ENCODE measurements around the gene TRAF1.

TRAF1 gene, protein sequence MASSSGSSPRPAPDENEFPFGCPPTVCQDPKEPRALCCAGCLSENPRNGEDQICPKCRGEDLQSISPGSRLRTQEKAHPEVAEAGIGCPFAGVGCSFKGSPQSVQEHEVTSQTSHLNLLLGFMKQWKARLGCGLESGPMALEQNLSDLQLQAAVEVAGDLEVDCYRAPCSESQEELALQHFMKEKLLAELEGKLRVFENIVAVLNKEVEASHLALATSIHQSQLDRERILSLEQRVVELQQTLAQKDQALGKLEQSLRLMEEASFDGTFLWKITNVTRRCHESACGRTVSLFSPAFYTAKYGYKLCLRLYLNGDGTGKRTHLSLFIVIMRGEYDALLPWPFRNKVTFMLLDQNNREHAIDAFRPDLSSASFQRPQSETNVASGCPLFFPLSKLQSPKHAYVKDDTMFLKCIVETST

DNA sequence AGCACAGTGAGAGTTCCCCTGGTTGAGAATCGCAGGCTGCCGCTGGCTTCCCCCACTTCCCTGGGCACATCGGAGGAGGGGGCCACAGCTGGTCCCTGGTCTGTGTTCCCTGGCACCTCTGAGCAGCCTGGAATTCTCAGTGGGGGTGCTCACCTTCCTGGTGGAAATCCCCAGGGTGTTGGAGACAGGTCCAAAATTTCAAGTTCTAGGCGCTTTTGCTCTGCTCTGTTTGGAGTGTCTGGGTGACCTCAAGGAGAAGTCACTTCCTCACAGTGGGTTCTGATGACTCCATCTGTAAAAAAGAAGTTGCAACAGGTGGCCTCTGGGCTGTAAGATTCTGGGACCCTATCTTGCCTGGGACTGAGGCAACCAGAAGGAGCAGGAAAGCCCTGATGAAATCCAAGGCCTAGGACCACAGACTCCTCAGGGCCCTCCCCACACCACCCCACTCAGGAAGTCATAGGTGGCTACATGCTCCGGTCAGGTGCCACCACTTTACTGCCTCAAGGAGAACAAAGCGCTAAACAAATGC lies at the start of gene TRAF1:
TRAF1 (minus strand) TSS at position 400 of the 532 bp plus-strand sequence. CDS start 721 bp downstream, outside the sequence.
- Histone ChIP-seq H3K9me2 (replicated peaks; ENCODE audit: low read depth, low read length) (no peaks in the 10 kb centered on the region), H4K20me1 (ENCODE audit: insufficient read depth, low read length, poor library complexity, severe bottlenecking) (no peaks in the 10 kb centered on the region), H3K9me3 (ENCODE audit: insufficient read depth, low read depth, low read length) (no peaks in the 10 kb centered on the region), H3K36me3 (ENCODE audit: insufficient read depth, low read length) (no peaks in the 10 kb centered on the region), H3K27me3 (ENCODE audit: insufficient read depth, low read length, poor library complexity, severe bottlenecking) (no peaks in the 10 kb centered on the region), H3F3A (ENCODE audit: low read depth) (peaks cover 3% of the 10 kb centered on the region; the same call in 1 of the 2 replicates), H3K4me1 (ENCODE audit: insufficient read depth, low read length, poor library complexity, severe bottlenecking) (peaks cover 59% of the 10 kb centered on the region), H3K4me3 (ENCODE audit: low read length, poor library complexity, severe bottlenecking) (peak within 1 kb of the TSS; percentile 8), H3K79me2 (ENCODE audit: insufficient read depth, low read length) (peaks cover 9% of the 10 kb centered on the region; the same call in 1 of the 2 replicates), H3K9ac (ENCODE audit: low read depth, low read length, poor library complexity, severe bottlenecking) (peak within 1 kb of the TSS; percentile 61), H3K4me2 (ENCODE audit: low read depth, low read length, poor library complexity, severe bottlenecking) (peak within 1 kb of the TSS; percentile 63), H2AFZ (ENCODE audit: low read length) (no peak within 1 kb of the TSS)
- TF ChIP-seq, protein P1, sequence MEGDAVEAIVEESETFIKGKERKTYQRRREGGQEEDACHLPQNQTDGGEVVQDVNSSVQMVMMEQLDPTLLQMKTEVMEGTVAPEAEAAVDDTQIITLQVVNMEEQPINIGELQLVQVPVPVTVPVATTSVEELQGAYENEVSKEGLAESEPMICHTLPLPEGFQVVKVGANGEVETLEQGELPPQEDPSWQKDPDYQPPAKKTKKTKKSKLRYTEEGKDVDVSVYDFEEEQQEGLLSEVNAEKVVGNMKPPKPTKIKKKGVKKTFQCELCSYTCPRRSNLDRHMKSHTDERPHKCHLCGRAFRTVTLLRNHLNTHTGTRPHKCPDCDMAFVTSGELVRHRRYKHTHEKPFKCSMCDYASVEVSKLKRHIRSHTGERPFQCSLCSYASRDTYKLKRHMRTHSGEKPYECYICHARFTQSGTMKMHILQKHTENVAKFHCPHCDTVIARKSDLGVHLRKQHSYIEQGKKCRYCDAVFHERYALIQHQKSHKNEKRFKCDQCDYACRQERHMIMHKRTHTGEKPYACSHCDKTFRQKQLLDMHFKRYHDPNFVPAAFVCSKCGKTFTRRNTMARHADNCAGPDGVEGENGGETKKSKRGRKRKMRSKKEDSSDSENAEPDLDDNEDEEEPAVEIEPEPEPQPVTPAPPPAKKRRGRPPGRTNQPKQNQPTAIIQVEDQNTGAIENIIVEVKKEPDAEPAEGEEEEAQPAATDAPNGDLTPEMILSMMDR (conservative IDR thresholded peaks at IDR 0.05; ENCODE audit: low read length): no peak
- TF ChIP-seq EZH2phosphoT487 (IDR thresholded peaks at IDR 0.05; ENCODE audit: borderline replicate concordance): no peak

DNA sequence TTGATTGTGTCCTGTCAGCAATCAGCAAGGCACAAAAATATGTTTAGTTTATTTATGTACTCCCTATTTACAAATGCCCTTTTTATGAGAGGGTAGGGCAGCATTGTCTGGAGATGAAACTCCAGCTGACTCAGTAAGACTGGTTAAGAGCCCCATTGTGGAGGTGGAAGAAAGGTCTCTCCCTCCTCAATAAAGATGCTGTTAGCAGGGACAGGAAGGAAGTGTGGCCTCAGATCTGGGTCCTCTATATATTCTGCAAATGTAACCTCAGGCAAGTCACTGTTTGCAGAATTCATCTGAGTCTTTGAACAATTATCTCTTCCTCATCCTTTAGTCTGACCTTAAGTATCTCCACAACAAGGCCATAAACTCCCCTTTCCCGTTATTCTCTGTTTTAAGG lies 48.3 kb upstream of the TRAF1 start:
- Histone ChIP-seq H3K4me3 (ENCODE audit: low read length, poor library complexity, severe bottlenecking) (peak overlapping the region; percentile 54), H3K9ac (ENCODE audit: low read depth, low read length, poor library complexity, severe bottlenecking) (peak overlapping the region; percentile 50), H3K4me2 (ENCODE audit: low read depth, low read length, poor library complexity, severe bottlenecking) (peak overlapping the region; percentile 79), H3K9me2 (replicated peaks; ENCODE audit: low read depth, low read length) (no peaks in the 10 kb centered on the region), H4K20me1 (ENCODE audit: insufficient read depth, low read length, poor library complexity, severe bottlenecking) (no peaks in the 10 kb centered on the region), H3F3A (ENCODE audit: low read depth) (0 out of 2 replicates have a peak, but pooled peaks cover 8% of the 10 kb centered on the region), H3K36me3 (ENCODE audit: insufficient read depth, low read length) (no peaks in the 10 kb centered on the region), H3K9me3 (ENCODE audit: insufficient read depth, low read depth, low read length) (no peaks in the 10 kb centered on the region), H2AFZ (ENCODE audit: low read length) (no peak overlapping the region), H3K4me1 (ENCODE audit: insufficient read depth, low read length, poor library complexity, severe bottlenecking) (peaks cover 42% of the 10 kb centered on the region), H3K27me3 (ENCODE audit: insufficient read depth, low read length, poor library complexity, severe bottlenecking) (no peaks in the 10 kb centered on the region), H3K79me2 (ENCODE audit: insufficient read depth, low read length) (no peaks in the 10 kb centered on the region)
- TF ChIP-seq, protein P1 (conservative IDR thresholded peaks at IDR 0.05; ENCODE audit: low read length): no peak
- no peak for TF ChIP-seq EZH2phosphoT487 (IDR thresholded peaks at IDR 0.05; ENCODE audit: borderline replicate concordance)

DNA sequence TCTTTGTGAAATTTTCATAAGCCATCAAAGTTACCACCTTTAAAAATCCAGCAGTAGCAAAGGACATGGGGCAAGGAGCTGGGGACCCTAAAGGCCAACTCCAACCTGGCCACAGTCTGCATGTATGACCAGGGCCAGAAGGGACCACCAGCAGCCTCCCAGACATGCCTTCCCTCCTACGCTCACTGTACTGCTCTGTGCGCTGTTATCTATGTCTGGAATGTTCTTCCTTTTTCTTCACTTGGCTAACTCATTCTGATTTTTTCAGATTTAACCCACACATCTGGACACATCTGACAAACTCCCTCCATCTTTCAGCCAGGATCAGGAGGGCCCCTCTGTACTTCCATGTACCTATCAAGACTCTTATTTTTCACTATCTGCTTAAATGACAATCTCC lies 47.6 kb upstream of the TRAF1 start:
- Histone ChIP-seq H3F3A (ENCODE audit: low read depth) (0 out of 2 replicates have a peak, but pooled peaks cover 8% of the 10 kb centered on the region), H3K9ac (ENCODE audit: low read depth, low read length, poor library complexity, severe bottlenecking) (peak overlapping the region; percentile 50), H3K36me3 (ENCODE audit: insufficient read depth, low read length) (no peaks in the 10 kb centered on the region), H3K4me1 (ENCODE audit: insufficient read depth, low read length, poor library complexity, severe bottlenecking) (peaks cover 42% of the 10 kb centered on the region), H3K9me2 (replicated peaks; ENCODE audit: low read depth, low read length) (no peaks in the 10 kb centered on the region), H2AFZ (ENCODE audit: low read length) (peak overlapping the region; percentile 20), H3K27me3 (ENCODE audit: insufficient read depth, low read length, poor library complexity, severe bottlenecking) (no peaks in the 10 kb centered on the region), H3K9me3 (ENCODE audit: insufficient read depth, low read depth, low read length) (no peaks in the 10 kb centered on the region), H3K79me2 (ENCODE audit: insufficient read depth, low read length) (no peaks in the 10 kb centered on the region), H4K20me1 (ENCODE audit: insufficient read depth, low read length, poor library complexity, severe bottlenecking) (no peaks in the 10 kb centered on the region), H3K4me2 (ENCODE audit: low read depth, low read length, poor library complexity, severe bottlenecking) (peak overlapping the region; percentile 79), H3K4me3 (ENCODE audit: low read length, poor library complexity, severe bottlenecking) (peak overlapping the region; percentile 54)
- no peak for TF ChIP-seq EZH2phosphoT487 (IDR thresholded peaks at IDR 0.05; ENCODE audit: borderline replicate concordance)
- TF ChIP-seq, protein P1 (conservative IDR thresholded peaks at IDR 0.05; ENCODE audit: low read length): no peak
